C4-2B (cell line): ENCODE results near the gene CHCHD3.

Source experiments
- ZFX ChIP-seq: fragments of 450-650 bp; IDR thresholded peaks from 2 replicates; pipeline ENCODE4 v1.6.1; 2017
- TF ChIP-seq, protein P1 (sequence below): fragments of 450-650 bp; conservative IDR thresholded peaks from 2 replicates; pipeline ENCODE4 v1.5.1; 2017; ENCODE audit warnings: mild to moderate bottlenecking

DNA sequence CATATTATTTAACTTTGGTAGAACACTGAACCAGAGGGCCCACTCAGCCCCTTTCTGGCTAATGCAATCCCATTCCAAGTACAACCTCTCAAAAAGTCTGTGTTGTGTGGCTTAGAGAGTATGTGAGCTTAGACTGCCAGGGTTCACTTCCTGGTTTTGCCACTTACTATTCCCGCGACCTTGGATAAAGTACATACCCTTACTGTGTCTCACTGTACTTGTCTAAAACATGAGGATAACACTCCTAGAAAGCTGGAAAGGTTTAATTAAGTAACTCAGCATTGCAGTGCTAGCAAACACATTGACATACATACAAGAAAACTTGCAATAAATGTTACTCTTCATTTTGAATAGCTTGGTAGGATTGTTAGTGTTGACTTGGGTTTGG, 215.8 kb downstream of the CHCHD3 start:
- TF ChIP-seq, protein P1, sequence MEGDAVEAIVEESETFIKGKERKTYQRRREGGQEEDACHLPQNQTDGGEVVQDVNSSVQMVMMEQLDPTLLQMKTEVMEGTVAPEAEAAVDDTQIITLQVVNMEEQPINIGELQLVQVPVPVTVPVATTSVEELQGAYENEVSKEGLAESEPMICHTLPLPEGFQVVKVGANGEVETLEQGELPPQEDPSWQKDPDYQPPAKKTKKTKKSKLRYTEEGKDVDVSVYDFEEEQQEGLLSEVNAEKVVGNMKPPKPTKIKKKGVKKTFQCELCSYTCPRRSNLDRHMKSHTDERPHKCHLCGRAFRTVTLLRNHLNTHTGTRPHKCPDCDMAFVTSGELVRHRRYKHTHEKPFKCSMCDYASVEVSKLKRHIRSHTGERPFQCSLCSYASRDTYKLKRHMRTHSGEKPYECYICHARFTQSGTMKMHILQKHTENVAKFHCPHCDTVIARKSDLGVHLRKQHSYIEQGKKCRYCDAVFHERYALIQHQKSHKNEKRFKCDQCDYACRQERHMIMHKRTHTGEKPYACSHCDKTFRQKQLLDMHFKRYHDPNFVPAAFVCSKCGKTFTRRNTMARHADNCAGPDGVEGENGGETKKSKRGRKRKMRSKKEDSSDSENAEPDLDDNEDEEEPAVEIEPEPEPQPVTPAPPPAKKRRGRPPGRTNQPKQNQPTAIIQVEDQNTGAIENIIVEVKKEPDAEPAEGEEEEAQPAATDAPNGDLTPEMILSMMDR = no peak
- TF ChIP-seq ZFX = no peak
